UCSD-AML1 (cell line): ENCODE results near the gene AGBL4.
A peak's percentile ranks its signal among the peaks of the same experiment; 100 is the strongest.

Source experiments
- DNase-seq: peaks from one replicate; lab custom pipeline; 2025; ENCODE audit not compliant: unreplicated experiment; lab: John Stamatoyannopoulos, UW

The AGBL4 gene

GRCh38 chr1:48741380-48741779, 1282.4 kb downstream of the AGBL4 start:
- DNase-seq, result no peak

GRCh38 chr1:48740621-48741020, 1283.1 kb downstream of the AGBL4 start:
- no peak for DNase-seq

- DNase-seq, result no peak
Observed at GRCh38 chr1:48739091-48739490, 1284.7 kb downstream of the AGBL4 start.

- DNase-seq, result no peak
Observed at GRCh38 chr1:48738356-48738755, 1285.4 kb downstream of the AGBL4 start.

- DNase-seq, result no peak
Observed at GRCh38 chr1:48735796-48736195, 1288.0 kb downstream of the AGBL4 start.

GRCh38 chr1:48730164-48730910, 1293.4 kb downstream of the AGBL4 start:
- DNase-seq, result no peak

GRCh38 chr1:48728584-48728983, 1295.2 kb downstream of the AGBL4 start:
- DNase-seq, result no peak

GRCh38 chr1:48726557-48727215, 1297.1 kb downstream of the AGBL4 start:
- DNase-seq, result no peak

- no peak for DNase-seq
Observed at GRCh38 chr1:48726139-48726538, 1297.6 kb downstream of the AGBL4 start.

- no peak for DNase-seq
Observed at GRCh38 chr1:48725341-48726046, 1298.3 kb downstream of the AGBL4 start.

- DNase-seq, result no peak
Observed at GRCh38 chr1:48720929-48721328, 1302.8 kb downstream of the AGBL4 start.

- DNase-seq, result no peak
Observed at GRCh38 chr1:48718705-48719104, 1305.0 kb downstream of the AGBL4 start.

- DNase-seq, result no peak
Observed at GRCh38 chr1:48718116-48718630, 1305.6 kb downstream of the AGBL4 start.

GRCh38 chr1:48717082-48717481, 1306.7 kb downstream of the AGBL4 start:
- no peak for DNase-seq

- DNase-seq, result no peak
Observed at GRCh38 chr1:48715921-48716320, 1307.8 kb downstream of the AGBL4 start.

GRCh38 chr1:48710915-48711314, 1312.8 kb downstream of the AGBL4 start:
- DNase-seq, result no peak

- DNase-seq, result no peak
Observed at GRCh38 chr1:48710318-48710717, 1313.4 kb downstream of the AGBL4 start.

GRCh38 chr1:48704736-48705135, 1319.0 kb downstream of the AGBL4 start:
- DNase-seq, result no peak

- DNase-seq, result no peak
Observed at GRCh38 chr1:48701445-48701844, 1322.3 kb downstream of the AGBL4 start.

GRCh38 chr1:48697066-48697707, 1326.6 kb downstream of the AGBL4 start:
- DNase-seq, result peak; percentile 48

- no peak for DNase-seq
Observed at GRCh38 chr1:48695161-48695560, 1328.6 kb downstream of the AGBL4 start.
